GM12872 (cell line): ENCODE measurements around the gene GRHL1.
A peak's percentile ranks its signal among the peaks of the same experiment; 100 is the strongest.

Experiments
- TF ChIP-seq, protein P1 (sequence below): IDR thresholded peaks from 3 replicates; pipeline ENCODE4 v1.5.1; 2011; ENCODE audit warnings: low read depth, mild to moderate bottlenecking, low read length, moderate library complexity; ENCODE audit not compliant: insufficient read depth

GRHL1 gene

DNA sequence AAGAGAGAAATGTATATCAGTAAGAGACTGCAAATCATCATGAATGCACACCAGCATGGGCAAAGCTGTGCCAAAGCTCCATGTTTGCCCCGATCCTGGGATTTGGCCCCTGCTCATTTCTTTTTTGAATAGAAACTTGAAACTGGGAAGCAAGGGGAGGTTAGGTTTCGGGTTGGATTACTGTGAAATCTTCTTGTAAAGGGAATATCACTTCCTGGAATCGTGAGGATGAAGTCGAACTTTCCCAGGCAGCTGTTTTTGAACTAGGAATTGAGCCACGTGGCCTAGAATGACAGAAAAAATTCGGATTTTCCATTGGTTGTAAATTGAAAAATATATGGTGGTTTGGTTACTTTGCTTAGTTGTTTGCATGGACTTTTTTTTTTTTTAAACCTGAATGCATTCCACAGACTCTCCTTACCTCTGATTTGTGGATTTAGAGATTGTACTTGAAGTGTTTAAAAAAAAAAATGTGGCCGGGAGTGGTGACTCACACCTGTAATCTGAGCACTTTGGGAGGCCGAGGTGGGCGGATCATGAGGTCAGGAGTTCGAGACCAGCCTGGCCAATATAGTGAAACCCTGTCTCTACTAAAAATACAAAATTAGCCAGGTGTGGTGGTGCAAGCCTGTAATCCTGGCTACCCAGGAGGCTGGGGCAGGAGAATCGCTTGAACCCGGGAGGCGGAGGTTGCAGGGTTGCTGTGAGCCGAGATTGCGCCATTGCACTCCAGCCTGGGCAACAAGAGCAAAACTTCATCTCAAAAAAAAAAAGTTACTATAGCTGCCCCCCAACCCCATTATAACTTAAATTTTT lies 32.1 kb downstream of the GRHL1 start:
- TF ChIP-seq, protein P1, sequence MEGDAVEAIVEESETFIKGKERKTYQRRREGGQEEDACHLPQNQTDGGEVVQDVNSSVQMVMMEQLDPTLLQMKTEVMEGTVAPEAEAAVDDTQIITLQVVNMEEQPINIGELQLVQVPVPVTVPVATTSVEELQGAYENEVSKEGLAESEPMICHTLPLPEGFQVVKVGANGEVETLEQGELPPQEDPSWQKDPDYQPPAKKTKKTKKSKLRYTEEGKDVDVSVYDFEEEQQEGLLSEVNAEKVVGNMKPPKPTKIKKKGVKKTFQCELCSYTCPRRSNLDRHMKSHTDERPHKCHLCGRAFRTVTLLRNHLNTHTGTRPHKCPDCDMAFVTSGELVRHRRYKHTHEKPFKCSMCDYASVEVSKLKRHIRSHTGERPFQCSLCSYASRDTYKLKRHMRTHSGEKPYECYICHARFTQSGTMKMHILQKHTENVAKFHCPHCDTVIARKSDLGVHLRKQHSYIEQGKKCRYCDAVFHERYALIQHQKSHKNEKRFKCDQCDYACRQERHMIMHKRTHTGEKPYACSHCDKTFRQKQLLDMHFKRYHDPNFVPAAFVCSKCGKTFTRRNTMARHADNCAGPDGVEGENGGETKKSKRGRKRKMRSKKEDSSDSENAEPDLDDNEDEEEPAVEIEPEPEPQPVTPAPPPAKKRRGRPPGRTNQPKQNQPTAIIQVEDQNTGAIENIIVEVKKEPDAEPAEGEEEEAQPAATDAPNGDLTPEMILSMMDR: no peak

DNA sequence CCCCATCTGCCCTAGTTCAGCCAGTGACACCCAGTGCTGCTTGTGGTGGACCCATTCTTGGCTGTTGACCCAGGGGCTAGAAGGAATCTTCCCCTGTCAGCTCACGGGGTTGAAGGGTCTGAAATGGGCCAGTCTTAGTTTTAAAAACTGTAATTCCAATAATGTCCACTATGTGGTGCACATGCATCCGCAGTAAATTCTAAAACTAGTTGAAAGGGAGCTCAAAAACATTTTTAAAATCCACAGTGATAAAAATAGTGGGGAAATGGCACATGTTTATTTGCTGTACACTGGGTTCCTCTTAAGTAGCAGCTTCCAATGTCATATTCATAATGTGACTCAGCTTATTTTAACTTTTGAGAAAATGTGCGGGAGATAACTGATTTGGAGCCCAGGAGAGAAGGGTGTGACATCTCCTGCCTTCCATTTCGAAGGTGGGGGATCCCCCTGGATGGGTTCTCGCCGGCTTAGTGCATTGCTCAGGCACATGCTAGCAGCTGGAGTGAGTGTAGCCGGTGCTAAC lies 32.8 kb downstream of the GRHL1 start:
- TF ChIP-seq, protein P1: peak; percentile 65

DNA sequence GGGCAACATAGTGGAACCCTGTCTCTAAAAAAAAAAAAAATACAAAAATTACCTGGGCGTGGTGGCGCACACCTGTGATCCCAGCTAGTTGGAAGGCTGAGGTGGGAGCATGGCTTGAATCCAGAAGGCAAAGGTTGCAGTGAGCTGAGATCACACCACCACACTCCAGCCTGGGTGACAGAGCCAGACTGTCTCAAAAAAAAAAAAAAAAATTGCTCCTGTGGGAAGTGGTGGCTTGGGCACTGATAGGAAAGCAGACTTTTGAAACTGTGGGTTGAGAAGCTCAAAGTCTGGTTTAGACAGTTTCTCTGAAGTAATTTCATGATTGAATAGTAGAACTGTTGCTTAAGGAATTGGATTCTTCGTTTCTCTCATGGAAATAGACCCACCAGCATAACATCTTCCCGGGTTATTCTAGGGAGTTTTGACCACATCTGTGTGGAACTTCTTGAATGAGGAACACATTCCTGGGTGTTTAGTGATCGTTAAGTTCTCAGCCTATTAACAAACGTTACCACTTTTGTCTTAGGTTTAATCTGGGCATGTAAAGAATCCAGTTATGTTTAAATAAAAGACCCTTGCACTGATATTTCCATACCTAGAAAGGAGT lies 33.5 kb downstream of the GRHL1 start:
- TF ChIP-seq, protein P1: no peak

DNA sequence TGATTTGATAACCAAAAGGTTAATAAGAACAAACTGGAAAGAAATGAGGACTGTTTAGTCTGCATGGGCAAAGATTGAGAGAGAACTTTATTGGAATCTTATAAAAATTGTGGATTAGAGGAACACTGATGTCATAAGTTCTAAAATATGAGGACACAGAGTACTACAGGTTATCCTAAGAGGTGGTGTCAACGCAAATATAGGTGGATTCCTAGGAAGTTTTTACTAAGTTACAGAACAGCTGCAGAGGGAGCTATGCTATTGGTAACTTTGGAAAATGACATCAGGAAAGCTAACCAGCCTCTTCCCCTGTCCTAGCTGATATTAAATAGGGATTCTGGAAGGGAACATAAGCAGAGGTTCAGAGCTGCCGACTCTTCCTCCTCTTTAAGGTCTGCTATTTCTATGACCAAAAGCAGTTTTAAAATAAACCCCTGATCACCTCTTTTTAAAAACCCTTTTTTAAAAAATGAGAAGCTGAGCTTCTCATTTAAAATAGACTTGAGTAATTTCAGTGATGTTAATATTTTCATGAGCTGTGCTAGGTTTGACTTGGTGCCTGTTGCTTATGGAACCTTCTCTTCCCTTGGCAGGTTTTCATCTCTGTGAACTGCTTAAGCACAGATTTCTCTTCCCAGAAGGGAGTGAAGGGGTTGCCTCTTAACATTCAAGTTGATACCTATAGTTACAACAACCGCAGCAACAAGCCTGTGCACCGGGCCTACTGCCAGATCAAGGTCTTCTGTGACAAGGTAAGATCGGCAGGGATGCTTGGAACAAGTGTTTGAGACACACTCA lies 34.2 kb downstream of the GRHL1 start:
- TF ChIP-seq, protein P1: no peak

DNA sequence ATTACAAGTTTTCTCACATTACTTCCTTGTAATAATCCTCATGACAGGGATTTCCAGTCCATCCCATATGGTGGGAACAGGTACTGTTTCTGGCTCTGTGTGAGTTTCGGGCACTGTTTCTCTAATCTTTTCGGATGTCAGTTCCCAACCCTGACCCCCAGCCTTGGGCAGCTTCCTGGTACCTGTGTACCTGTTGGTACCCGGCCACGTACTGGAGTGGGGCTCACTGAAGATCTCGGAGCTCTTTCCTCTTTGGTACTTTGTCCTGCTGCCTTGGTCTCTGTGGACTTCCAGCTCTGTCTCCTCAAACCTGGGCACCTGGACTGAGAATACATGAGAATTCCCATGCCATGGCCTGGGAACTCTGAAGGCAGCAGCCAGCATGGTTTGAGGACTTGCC lies 36.8 kb downstream of the GRHL1 start:
- TF ChIP-seq, protein P1: no peak

DNA sequence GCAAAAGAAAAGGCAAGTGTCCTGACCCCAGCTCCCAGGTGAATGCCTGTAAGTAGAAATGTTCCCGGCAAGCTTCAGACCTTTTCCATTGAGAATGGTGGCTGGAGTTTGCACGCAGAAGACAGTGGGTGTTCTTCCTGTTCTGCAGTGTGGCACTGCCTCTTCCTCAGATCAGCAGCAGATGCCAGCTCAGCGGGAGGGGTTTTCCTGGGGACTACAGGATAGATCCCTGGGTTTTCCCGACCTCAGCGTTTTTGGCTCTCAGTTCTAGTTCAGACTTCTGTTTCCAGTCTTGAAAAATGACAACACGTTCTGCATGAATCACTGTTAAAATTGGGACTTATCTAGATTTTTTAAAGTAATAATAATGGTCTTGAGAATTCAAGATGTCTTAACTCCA lies 39.2 kb downstream of the GRHL1 start:
- TF ChIP-seq, protein P1: no peak

DNA sequence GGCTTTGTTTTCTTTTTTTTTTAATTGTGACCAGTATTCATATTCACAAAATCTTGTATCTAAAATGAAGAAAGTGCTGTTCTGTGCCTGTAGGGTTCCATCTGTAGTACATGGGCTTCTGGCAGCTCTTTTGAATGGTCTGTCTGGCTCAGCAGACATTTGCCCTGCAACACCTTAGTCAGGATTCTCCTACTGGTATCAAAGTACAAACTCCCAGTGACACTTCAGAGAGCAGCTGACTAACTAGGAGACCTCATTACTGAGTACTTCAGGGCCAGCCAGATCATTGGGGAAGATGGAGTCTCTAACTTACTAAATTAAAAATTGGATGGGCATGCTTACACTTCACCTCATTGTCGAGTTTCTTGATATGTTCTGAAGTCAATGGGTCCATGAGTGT lies 39.7 kb downstream of the GRHL1 start:
- TF ChIP-seq, protein P1: no peak
